ENCODE data around the gene CDYL2. TPM values are rescaled to one million over a fixed set of nuclear protein-coding genes. Genes with fewer than 3 reads are reported as not detected.

CDYL2 gene
- 10 to 100 TPM in 1 of 2 donors, 1 to 10 TPM in 1; 9.9 to 12.8 TPM for total RNA-seq
- 2.7 TPM for polyA plus RNA-seq (2013, experiment 1 of 2)
- polyA plus RNA-seq (2013, experiment 2 of 2): 3.6 TPM
- long read RNA-seq, experiment 1, partial matches to known transcripts: 1 of 1 reads
- long read RNA-seq, experiment 1, other reads (novel, unspliced or antisense): 0 of 1 reads
- long read RNA-seq, experiment 2, full-length matches to known transcripts: 1 of 8 reads
- long read RNA-seq, experiment 2, partial matches to known transcripts: 0 of 8 reads
- long read RNA-seq, experiment 2, other reads (novel, unspliced or antisense): 7 of 8 reads
- long read RNA-seq, experiment 3, full-length matches to known transcripts: 2 of 3 reads
- long read RNA-seq, experiment 3, partial matches to known transcripts: 0 of 3 reads
- long read RNA-seq, experiment 3, other reads (novel, unspliced or antisense): 1 of 3 reads
- long read RNA-seq, experiment 4: 0 reads

- Mint-ChIP-seq H3K4me1 (peaks cover 7% of the 10 kb centered on the region), H3K9me3 (no peaks in the 10 kb centered on the region), H3K36me3 (ENCODE audit: low read depth) (peaks cover 5% of the 10 kb centered on the region), H3K4me3 (peak within 1 kb of the TSS; percentile 79), H3K27me3 (ENCODE audit: insufficient read depth) (peaks cover 36% of the 10 kb centered on the region), H3K27ac (no peak within 1 kb of the TSS)
- Histone ChIP-seq H3K4me3 (ENCODE audit: low read length) (no peak within 1 kb of the TSS), H3K36me3 (ENCODE audit: control insufficient read depth, insufficient read depth, low read length) (no peaks in the 10 kb centered on the region), H3K27me3 (ENCODE audit: control insufficient read depth, insufficient read depth, low read length, poor library complexity, severe bottlenecking) (peaks cover 41% of the 10 kb centered on the region), H3K9ac (ENCODE audit: extremely low read depth, low read length, poor library complexity, severe bottlenecking) (no peak within 1 kb of the TSS), H3K27ac (ENCODE audit: low read depth, low read length) (no peak within 1 kb of the TSS), H3K9me3 (ENCODE audit: control insufficient read depth, low read length) (no peaks in the 10 kb centered on the region), H3K4me1 (ENCODE audit: control insufficient read depth, insufficient read depth, low read length) (no peaks in the 10 kb centered on the region)
- TF ChIP-seq CTCF (conservative IDR thresholded peaks at IDR 0.05): no peak
- 8 to 40% methylated on average over 8 to 63 of the region's 63 CpGs for WGBS, 2 experiments (ENCODE audit: insufficient coverage in 1 of 2, insufficient read length in 1 of 2)
- peak; percentile 64 for DNase-seq
Measured at GRCh38 chr16:80804526-80805383, at the start of gene CDYL2. CDYL2 (minus strand) TSS chr16:80804598; CDS start chr16:80804173, 425 bp downstream.

- Histone ChIP-seq H3K9ac (ENCODE audit: extremely low read depth, low read length, poor library complexity, severe bottlenecking) (no peak overlapping the region), H3K4me1 (ENCODE audit: control insufficient read depth, insufficient read depth, low read length) (no peaks in the 10 kb centered on the region), H3K27ac (ENCODE audit: low read depth, low read length) (no peak overlapping the region), H3K36me3 (ENCODE audit: control insufficient read depth, insufficient read depth, low read length) (no peaks in the 10 kb centered on the region), H3K9me3 (ENCODE audit: control insufficient read depth, low read length) (no peaks in the 10 kb centered on the region), H3K4me3 (ENCODE audit: low read length) (no peak overlapping the region), H3K27me3 (ENCODE audit: control insufficient read depth, insufficient read depth, low read length, poor library complexity, severe bottlenecking) (no peaks in the 10 kb centered on the region)
- H3K27me3 Mint-ChIP-seq (ENCODE audit: insufficient read depth): peaks cover 3% of the 10 kb centered on the region
- 95 to 98% methylated on average over 4 to 5 of the region's 5 CpGs for WGBS, 2 experiments (ENCODE audit: insufficient coverage in 1 of 2, insufficient read length in 1 of 2)
- DNase-seq: peak; percentile 83
- H3K36me3 Mint-ChIP-seq (ENCODE audit: low read depth): no peaks in the 10 kb centered on the region
- H3K4me1 Mint-ChIP-seq: no peaks in the 10 kb centered on the region
- no peaks in the 10 kb centered on the region for H3K9me3 Mint-ChIP-seq
- H3K27ac Mint-ChIP-seq: no peak overlapping the region
- TF ChIP-seq CTCF (conservative IDR thresholded peaks at IDR 0.05): peak; percentile 83
- no peak overlapping the region for H3K4me3 Mint-ChIP-seq
Measured at GRCh38 chr16:80852261-80852872, 48.0 kb upstream of the CDYL2 start.

GRCh38 chr16:80851831-80852230 is 47.4 kb upstream of the CDYL2 start:
- Histone ChIP-seq H3K36me3 (ENCODE audit: control insufficient read depth, insufficient read depth, low read length) (no peaks in the 10 kb centered on the region), H3K4me1 (ENCODE audit: control insufficient read depth, insufficient read depth, low read length) (no peaks in the 10 kb centered on the region), H3K9ac (ENCODE audit: extremely low read depth, low read length, poor library complexity, severe bottlenecking) (no peak overlapping the region), H3K27me3 (ENCODE audit: control insufficient read depth, insufficient read depth, low read length, poor library complexity, severe bottlenecking) (no peaks in the 10 kb centered on the region), H3K27ac (ENCODE audit: low read depth, low read length) (no peak overlapping the region), H3K9me3 (ENCODE audit: control insufficient read depth, low read length) (no peaks in the 10 kb centered on the region), H3K4me3 (ENCODE audit: low read length) (no peak overlapping the region)
- WGBS, 2 experiments (ENCODE audit: insufficient coverage in 1 of 2, insufficient read length in 1 of 2): 93 to 100% methylated on average over 6 of the region's 6 CpGs
- no peak for DNase-seq
- Mint-ChIP-seq H3K4me1 (no peaks in the 10 kb centered on the region), H3K27ac (no peak overlapping the region), H3K9me3 (no peaks in the 10 kb centered on the region), H3K36me3 (ENCODE audit: low read depth) (no peaks in the 10 kb centered on the region), H3K27me3 (ENCODE audit: insufficient read depth) (peaks cover 3% of the 10 kb centered on the region), H3K4me3 (no peak overlapping the region)
- TF ChIP-seq CTCF (conservative IDR thresholded peaks at IDR 0.05): no peak

Data from endodermal cell (in vitro differentiated cells).